ENCODE data around the gene USP25.

USP25 gene, protein sequence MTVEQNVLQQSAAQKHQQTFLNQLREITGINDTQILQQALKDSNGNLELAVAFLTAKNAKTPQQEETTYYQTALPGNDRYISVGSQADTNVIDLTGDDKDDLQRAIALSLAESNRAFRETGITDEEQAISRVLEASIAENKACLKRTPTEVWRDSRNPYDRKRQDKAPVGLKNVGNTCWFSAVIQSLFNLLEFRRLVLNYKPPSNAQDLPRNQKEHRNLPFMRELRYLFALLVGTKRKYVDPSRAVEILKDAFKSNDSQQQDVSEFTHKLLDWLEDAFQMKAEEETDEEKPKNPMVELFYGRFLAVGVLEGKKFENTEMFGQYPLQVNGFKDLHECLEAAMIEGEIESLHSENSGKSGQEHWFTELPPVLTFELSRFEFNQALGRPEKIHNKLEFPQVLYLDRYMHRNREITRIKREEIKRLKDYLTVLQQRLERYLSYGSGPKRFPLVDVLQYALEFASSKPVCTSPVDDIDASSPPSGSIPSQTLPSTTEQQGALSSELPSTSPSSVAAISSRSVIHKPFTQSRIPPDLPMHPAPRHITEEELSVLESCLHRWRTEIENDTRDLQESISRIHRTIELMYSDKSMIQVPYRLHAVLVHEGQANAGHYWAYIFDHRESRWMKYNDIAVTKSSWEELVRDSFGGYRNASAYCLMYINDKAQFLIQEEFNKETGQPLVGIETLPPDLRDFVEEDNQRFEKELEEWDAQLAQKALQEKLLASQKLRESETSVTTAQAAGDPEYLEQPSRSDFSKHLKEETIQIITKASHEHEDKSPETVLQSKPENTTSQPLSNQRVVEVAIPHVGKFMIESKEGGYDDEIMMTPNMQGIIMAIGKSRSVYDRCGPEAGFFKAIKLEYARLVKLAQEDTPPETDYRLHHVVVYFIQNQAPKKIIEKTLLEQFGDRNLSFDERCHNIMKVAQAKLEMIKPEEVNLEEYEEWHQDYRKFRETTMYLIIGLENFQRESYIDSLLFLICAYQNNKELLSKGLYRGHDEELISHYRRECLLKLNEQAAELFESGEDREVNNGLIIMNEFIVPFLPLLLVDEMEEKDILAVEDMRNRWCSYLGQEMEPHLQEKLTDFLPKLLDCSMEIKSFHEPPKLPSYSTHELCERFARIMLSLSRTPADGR
- total RNA-seq, result 138 to 206 reads per million in 2 donors

DNA sequence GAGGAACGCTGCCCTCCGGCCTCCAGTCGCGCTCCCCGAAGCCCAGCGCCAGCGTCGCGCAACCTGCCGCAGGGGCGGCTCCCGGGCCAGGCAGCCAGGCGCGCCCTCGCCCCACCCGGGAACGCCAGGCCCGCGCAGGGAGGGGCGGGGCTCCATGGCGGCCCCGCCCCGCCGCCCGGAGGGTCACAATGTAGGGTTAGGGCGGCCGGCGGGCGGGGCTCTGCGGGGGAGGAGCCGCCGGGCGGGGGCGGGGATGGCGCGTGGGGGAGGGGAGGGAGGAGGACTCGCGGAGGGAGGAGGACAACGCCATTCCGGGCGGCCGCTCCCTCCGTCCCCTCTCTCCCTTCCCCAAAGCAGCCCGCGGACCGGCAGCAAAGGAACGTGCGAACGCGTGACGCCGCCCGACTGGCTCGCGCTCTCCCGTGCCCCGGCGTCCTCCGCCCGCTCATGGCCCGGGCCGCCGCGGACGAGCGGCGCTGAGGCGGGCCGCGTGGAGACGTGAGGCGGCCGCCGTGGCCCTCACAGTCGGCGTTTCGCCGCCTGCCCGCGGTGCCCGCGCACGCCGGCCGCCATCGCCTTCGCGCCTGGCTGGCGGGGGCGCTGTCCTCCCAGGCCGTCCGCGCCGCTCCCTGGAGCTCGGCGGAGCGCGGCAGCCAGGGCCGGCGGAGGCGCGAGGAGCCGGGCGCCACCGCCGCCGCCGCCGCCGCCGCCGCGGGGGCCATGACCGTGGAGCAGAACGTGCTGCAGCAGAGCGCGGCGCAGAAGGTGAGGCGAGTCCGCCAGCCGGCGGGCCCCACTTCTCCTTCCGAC lies at the start of gene USP25:
TSS of gene USP25 (plus strand) at position 309 of the 810 bp plus-strand sequence. CDS start at position 721, 412 bp downstream.
- DNase-seq, result peak; percentile 90

DNA sequence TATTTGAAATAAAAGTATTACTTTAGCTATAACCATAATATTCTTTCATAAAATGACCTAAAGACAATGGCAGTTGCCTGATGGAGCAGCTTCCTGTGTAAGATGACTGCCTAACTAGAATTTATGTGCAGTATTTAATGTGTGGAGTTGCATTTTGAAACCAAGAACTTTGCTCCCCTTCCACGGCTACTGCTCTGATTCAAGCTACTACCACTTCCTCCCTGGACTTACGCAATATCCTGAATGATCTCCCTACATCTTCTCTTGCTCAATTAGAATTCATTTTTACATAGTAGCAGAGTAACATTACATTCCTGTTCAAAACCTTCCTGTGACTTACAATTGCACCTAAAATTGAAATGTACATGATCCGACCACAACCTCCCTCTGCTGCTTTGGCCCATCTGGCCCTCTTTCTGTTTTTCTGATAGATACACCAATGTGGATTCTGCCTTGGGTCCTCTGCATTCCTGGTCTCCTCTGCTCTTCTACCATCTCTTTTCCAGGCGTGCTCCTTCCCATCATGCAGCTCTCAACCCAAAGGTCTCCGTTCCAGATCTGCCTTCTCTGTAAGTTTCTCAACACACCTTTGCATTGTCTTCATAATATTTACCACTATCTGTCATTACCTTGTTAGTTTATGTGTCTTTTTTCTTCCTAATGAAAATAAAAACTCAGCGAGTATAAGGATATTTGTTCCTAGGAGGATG lies 47.4 kb upstream of the USP25 start:
- no peak for DNase-seq

DNA sequence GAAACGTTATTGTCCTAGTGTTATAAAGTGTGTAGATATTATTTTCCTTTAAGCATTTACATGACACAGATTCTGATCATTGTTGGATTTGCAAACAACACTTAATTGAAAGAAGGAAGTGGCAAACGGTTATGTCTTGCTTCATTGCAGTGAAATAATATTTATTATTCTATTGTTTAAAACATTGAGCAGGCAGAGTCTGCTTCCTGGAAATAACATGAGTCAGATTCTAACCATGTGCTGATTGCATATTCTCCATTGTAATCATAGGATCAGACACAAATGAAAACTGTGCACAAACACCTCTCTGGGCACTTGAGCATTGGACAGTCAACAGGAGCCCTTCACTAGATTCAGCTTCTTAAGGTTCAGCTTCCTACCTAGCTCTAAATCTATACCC lies 46.8 kb upstream of the USP25 start:
- no peak for DNase-seq

DNA sequence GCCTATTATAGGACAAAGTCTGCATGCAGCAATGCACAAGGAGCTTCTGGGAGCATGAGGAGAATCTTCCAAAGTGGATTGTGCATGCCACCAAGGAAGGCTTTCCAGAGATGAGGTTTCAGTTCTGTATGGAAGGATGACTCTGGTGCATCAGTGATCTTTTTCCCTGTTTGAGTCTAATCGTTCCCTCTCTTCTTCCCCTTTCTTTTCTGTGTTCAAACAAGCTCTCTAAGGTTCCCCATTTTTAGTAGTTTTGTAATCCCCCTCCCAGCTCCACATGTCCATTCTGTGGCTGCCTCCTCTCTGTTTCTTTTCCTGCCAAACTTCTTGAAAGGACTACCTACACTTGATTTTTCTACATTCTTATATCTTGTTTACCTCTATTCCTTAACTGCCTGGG lies 43.3 kb upstream of the USP25 start:
- DNase-seq, result no peak

DNA sequence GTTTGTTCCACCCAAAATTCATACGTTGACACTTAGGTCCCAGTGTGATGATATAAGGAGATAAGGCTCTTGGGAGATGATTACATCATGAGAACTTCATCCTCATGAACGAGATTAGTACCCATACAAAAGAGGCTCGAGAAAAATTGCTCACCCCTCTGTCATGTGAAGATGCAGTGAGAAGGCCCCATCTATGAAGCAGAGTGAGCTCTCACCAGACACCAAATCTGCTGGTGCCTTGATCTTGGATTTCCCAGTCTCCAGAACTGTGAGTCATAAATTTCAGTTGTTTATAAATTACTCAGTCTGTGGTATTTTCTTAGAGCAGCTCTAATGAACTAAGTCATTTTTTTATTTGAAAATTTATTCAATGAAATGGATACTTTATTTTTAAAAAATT lies 42.6 kb upstream of the USP25 start:
- no peak for DNase-seq

DNA sequence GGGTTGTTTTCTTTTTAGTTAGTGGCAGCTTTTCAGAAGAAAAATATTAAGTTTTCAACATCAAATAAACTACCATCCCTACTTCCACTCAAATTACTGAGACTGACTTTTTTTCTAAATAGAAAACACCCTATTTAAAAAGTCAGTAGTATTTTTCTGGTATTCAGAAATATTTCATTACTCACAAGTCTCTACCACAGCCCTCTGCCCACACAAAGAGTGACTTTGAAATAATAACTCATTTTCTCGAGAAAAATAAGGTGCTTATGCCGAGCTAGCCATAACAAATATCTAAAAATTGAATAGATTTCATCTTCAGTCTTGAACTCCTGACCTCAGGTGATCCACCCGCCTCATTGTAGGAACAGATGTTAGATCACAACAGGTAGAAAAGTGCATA lies 41.8 kb upstream of the USP25 start:
- no peak for DNase-seq

DNA sequence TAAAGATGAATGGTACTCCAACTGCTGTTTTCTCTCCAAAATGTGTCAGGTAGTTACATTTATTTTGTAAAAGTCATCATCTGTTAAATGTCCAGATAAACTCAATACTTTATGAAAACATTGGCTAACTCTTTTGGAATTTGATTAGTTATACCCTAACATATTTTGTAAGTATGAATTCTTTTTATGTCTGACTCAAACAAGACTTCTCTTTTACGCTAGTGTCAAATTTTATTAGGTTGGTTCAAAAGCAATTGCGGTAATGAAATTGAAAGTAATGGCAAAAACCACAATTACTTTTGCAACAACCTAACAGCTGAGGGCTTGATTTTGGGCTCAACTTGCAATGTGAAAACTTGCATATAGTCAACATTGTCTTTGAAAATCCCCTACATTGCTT lies 41.0 kb upstream of the USP25 start:
- DNase-seq, result no peak

DNA sequence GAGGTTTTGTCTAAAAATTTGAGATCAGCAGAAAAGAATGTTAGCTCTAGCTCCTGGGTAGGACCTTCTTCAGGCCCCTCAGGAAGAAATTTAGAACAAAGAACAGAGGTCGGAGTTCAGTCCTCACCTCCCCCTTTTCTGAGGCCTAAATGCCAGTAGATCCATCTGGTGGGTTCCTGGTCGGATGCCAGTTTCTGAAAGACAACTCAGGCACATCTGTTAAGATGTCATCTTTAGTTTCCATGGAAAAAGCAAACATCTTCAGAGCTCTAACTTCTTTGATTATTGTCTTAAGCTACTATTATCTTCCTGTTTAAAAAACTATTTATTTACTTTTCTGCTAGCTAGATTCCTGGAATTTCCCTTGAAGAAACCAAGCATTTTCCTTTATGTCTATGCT lies 37.1 kb upstream of the USP25 start:
- DNase-seq, result no peak

DNA sequence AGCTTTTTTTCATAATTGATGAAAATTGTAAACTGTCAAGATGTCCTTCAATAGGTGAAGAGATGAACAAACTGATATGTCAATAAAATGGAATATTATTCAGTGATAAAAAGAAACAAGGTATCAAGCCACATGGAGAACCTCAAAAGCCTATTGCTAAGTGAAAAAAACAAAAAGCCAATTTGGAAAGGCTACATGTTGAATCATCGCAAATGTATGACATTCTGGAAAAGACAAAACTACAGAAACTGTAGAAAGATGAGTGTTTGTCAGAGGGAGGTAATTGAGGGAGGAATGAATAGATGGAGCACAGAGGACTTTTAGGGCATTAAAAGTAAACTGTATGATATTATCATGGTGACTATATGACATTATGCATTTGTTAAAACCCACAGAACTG lies 34.5 kb upstream of the USP25 start:
- DNase-seq, result no peak

DNA sequence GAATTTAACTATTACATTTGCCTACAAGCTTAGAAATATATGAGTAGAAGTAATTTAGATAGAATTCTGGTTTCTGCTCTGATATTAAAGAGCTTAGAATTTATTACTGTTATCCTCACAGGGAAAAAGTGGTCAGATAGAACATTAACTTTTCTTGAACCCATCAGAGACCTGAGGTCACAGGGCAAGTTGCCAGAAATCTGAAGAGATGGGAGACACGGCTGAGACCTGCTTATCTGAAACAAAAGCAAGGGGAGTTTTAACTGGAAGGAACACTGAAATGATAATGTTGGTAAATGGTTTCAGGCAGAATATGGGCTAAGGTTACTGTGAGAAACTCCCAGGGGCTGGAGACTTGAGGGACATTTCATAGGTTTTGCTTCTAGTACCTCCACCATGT lies 28.0 kb upstream of the USP25 start:
- DNase-seq, result no peak

DNA sequence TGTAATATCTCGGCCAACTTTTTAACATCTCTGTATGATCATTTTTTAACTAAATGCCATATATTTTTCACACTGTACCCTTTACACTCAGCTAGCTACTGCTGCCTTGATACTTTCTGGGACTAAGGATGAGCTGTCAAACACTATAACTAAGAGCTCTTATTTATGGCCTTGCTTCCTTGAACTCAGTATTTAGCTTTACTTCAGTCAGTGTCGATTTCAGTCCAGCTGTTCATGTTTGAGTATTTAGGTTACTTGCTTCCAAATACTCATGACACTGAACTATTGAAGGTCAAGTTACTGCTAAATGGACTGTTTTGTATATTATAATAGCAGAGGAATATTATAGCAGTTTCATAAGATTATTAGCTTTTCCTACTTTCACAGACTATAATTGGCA lies 25.9 kb upstream of the USP25 start:
- no peak for DNase-seq

DNA sequence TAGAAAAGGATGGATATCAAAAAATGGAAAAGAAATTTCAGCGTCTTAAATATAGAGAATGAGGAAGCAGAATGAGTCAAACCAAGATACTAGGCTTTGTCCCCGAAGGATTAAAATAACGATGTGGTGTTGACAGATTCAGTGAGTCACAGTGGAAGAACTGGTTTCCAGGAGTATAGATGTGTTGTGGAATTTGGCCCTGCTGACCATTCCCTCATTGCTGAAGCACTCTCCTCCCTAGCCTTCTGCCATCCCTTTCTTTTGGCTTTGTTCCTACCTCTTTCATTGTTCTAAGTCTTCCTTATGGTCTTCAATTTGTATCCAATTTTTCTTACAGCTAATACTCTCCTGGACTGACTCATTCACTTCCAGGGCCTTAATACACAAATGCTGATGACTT lies 23.1 kb upstream of the USP25 start:
- no peak for DNase-seq

DNA sequence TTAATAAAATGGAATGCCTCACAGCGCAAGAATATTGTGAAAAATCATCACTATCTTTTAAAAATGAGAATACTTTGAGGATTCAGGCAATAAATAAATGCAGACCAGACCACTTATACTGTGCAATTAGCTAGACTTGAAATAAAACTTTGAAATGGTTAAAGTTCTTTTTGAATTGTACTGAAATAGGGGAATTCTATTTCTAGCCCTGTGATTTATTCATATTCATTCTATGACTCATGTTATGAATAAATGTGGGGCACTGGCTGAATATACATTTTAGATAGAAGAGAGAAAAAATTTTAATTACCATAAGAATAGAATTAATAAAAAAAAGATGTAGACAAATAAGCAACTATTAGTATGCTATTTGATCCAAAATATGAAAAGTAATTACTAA lies 16.4 kb upstream of the USP25 start:
- DNase-seq, result no peak

DNA sequence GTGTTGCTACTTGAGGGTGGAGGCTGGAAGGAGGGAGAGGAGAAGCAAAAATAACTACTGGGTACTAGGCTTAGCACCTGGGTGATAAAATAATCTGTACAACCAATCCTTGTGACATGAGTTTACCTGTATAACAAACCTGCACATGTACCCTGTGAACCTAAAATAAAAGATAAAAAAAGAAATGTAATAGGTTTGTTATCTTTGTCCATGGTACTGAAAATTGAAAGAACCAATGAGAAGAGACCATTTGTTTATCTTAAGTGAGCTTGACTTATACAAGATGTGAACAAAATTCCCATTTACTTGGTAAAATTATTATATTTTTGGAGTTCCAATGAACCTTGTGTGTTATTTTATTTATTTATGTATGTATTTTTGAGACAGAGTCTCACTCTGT lies 11.1 kb upstream of the USP25 start:
- no peak for DNase-seq

DNA sequence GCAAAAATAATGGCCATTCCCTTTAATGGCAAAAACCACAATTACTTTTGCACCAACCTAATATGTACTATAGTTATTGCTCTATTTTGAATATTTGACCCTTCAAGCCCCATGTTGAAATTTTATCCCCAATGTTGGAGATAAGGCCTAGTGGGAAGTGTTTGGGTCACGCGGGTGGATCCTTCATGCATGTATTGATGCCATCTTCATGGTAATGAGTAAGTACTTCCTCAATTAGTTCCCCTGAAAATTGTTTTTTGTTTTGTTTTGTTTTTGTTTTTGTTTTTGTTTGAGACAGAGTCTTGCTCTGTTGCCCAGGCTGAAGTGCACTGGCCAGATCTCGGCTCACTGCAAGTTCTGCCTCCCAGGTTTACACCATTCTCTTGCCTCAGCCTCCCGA lies 9.8 kb upstream of the USP25 start:
- DNase-seq, result no peak

DNA sequence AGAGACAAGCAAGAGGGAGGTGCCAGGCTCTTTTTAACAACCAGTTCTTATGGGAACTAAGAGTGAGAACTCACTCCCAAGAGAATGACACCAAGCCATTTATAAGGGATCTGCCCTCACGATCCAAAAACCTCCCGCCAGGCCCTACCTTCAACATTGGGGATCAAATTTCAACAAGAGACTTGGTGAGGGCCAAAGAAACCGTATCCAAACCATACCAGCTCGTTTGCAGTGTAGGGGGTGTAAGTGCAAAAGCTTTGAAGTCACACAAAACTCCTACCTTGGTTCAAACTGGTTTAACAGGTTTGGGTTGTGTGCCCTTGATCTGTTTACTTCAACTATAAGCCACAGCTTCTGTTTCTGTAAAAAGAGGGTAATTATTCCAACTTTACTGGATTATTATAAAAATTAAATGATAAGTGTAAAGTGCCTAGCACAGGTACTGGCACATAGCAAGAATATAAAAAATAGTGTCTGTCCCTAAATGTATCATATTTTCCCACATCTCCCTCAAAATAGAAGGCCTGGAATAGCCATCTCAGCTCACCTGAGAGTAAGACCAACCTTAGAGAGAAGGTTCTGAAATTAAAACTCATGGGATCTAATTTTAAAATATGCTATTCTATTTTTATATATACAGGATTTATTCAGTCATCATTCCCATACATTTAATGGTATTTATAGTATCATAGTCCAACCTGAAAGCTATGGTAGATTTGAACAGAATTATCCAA lies 7.0 kb upstream of the USP25 start:
- no peak for DNase-seq

DNA sequence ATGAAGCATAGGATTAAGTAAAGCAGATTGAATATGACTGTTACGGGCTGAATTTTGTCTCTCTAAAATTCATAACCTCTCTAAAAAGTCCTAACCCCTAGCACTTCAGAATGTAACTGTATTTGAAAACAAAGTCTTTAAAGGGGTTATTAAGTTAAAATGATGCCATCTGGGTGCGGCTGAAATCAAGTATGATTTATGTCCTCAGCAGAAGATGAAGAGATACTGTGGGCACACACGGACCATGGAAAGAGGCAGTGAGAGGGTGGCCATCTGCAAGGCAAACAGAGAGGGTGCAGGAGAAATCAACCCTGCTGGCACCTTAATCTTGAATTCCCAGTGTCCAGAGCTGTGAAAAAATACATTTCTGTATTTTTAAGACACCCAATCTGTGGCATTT lies 3.8 kb upstream of the USP25 start:
- no peak for DNase-seq

DNA sequence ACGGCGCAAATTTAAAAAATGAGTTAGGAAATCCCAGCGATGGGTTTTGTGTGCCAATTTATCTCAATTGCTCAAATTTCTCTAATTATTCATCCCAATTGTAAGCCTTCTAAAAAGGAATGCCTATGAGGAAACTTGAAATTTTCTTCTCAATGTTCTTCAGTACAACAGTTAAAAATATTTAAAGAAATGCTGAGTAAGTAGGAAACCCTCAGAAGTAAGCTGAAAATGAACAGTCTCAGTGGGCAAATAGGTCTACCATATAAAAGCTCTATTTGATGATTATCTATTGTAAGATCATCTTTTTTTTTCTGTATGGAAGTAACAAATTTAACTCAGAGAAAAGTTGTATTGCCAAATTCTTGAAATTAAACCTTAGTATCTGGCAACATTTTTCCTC lies 1.7 kb upstream of the USP25 start:
- no peak for DNase-seq

DNA sequence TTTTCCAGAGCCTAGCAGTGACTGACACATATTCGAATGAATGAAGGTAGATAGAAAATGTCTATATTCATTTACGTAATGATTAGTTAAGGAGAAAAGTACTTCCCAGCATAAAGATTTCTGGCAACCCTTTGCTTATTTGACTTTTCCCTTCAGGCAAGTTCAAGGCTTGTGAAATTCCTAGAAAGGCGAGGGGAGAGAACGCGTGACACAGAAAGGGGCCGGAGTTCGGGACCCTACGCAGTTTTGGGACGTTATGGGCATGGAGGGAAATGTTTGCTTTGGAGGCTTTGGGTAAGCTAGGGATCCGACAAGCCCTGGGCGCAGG lies 472 bp upstream of the USP25 start:
- no peak for DNase-seq

DNA sequence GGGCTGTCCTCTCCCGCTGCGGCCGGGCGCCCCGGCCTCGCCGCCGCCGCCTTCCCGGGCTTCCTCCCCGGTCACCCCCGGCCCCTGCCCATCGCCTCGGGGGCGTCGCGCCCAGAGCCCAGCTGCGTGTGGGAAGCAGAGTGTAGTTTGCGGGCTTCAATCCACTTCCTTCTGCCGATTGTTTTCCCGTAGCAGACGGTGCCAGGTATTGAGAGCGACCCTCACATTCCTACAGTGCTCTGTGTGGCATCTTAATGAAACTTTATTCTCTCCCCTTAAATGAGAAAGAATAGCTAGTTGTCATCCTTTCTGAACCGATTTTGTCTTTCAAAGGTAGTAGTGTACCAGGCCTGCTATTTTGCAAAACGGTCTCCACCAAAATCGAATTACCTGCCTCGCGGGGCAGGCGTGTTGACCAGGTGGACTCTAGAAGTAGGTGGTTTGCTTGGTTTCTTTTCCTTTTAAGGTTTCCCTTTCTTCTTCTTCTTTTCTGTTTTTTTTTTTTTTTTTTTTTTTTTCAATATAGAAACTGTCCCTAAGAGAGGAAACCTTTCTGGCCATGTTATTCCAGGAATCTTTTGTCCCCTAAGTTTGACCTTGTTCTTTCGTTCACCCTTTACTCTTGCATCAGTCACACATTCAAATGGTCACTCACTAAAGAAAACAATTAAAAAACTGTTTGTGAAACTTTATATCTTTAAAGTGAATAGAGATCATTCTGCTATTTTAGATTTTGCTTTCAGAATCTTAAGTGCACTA lies 881 bp downstream of the USP25 start:
- DNase-seq, result no peak

DNA sequence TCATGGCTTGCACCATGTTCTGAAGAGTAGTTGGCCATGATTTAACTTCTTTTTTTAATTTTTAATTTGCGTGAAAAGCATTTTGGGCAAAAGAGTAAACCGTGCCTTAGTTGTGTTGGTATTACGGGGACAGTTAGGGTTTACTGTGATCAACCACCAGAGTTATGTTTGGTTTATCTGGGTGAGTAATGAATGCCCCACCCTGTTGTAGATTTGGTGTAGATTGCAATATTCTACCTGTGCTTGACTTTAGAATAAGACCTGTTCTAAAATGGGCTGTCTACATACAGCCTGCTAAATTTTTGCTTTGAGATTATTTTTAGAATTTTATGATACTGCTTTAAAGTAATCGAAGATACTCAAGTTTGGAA lies 1.4 kb downstream of the USP25 start:
- no peak for DNase-seq
